ENCODE data around the gene EIF4G3.

EIF4G3 gene

DNA sequence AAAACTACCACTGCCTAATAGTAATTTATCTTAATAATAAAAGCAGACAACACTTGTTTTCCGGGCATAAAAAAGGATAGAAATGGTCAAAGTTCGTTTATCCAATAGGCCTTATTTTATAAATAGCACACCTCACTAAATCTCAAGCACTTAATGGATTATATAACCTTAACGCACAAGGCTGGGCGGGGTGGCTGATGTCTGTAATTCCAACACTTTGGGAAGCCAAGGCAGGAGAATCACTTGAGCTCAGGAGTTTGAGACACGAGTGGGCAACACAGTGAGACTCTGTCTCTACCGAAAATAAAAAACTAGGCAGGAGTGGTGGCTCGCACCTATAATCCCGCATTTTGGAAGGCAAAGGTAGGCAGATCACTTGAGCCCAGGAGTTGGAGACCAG lies 12.4 kb downstream of the EIF4G3 start:
- no peaks in the 10 kb centered on the region for H3K9me3 ChIP-seq (ENCODE audit: insufficient read depth, low read length)
- H3K4me3 ChIP-seq (ENCODE audit: insufficient read depth, low read length, poor library complexity, severe bottlenecking) = no peak overlapping the region
- H3K36me3 ChIP-seq (ENCODE audit: low read length) = peaks cover 16% of the 10 kb centered on the region; the same call in 1 of the 2 replicates
- no peaks in the 10 kb centered on the region; the same call in 1 of the 2 replicates for H3F3A ChIP-seq (ENCODE audit: insufficient read depth)
- TF ChIP-seq, protein P1, sequence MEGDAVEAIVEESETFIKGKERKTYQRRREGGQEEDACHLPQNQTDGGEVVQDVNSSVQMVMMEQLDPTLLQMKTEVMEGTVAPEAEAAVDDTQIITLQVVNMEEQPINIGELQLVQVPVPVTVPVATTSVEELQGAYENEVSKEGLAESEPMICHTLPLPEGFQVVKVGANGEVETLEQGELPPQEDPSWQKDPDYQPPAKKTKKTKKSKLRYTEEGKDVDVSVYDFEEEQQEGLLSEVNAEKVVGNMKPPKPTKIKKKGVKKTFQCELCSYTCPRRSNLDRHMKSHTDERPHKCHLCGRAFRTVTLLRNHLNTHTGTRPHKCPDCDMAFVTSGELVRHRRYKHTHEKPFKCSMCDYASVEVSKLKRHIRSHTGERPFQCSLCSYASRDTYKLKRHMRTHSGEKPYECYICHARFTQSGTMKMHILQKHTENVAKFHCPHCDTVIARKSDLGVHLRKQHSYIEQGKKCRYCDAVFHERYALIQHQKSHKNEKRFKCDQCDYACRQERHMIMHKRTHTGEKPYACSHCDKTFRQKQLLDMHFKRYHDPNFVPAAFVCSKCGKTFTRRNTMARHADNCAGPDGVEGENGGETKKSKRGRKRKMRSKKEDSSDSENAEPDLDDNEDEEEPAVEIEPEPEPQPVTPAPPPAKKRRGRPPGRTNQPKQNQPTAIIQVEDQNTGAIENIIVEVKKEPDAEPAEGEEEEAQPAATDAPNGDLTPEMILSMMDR (IDR thresholded peaks at IDR 0.05; ENCODE audit: insufficient read depth, low read length, poor library complexity, severe bottlenecking) = no peak
- no peak for TF ChIP-seq EZH2phosphoT487 (conservative IDR thresholded peaks at IDR 0.05; ENCODE audit: low read length)
- no peak overlapping the region for H2AFZ ChIP-seq (ENCODE audit: low read depth, low read length, severe bottlenecking)
- H3K9ac ChIP-seq (ENCODE audit: low read length) = no peak overlapping the region
- peaks cover 11% of the 10 kb centered on the region for H4K20me1 ChIP-seq (ENCODE audit: low read depth, low read length)
- no peaks in the 10 kb centered on the region for H3K27me3 ChIP-seq (ENCODE audit: low read length)
- no peaks in the 10 kb centered on the region for H3K9me2 ChIP-seq (replicated peaks; ENCODE audit: insufficient read depth, low read length)
- H3K79me2 ChIP-seq (ENCODE audit: insufficient read depth, low read length) = peaks cover 94% of the 10 kb centered on the region
- H3K4me2 ChIP-seq (ENCODE audit: low read depth, low read length, poor library complexity, severe bottlenecking) = no peak overlapping the region
- H3K27ac ChIP-seq (ENCODE audit: low read depth, low read length) = no peak overlapping the region

DNA sequence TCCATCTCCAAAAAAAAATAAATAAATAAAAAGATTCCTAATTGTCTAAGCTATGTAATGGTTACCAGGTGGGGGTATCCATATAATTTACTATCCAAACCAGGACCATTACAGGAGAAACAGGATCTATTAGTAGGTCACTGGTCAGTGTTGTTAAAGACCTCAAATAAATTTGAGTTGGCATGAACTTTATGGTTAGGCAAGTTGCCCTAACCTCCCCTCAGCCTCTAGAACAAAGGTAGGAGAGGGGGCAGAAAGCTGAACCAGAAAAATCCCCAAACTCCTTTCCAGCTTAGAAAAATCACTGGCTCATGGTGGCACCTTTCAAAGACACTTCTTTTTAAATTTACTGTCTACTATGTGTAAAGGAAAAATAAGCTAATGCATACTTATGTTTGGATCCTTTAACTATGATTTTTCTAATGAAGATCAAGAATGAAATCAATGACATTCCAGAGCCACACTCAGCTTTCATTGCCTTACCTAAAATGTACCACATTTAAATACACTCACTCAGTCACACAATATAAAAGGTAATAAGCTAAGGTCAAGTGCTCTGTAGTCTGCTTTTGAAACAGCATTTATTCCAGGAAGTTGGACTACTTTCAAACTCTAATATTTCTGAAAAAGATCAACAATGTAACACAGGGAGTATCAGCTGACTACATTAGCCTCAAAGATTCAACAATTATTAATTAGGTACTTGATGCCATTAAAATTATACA lies 13.8 kb downstream of the EIF4G3 start:
- Histone ChIP-seq H3K9ac (ENCODE audit: low read length) (no peak overlapping the region), H3K27me3 (ENCODE audit: low read length) (no peaks in the 10 kb centered on the region), H3K36me3 (ENCODE audit: low read length) (peaks cover 16% of the 10 kb centered on the region; the same call in 1 of the 2 replicates), H2AFZ (ENCODE audit: low read depth, low read length, severe bottlenecking) (no peak overlapping the region), H3F3A (ENCODE audit: insufficient read depth) (no peaks in the 10 kb centered on the region; the same call in 1 of the 2 replicates), H3K27ac (ENCODE audit: low read depth, low read length) (no peak overlapping the region), H3K9me3 (ENCODE audit: insufficient read depth, low read length) (no peaks in the 10 kb centered on the region), H3K9me2 (replicated peaks; ENCODE audit: insufficient read depth, low read length) (no peaks in the 10 kb centered on the region), H4K20me1 (ENCODE audit: low read depth, low read length) (peaks cover 11% of the 10 kb centered on the region), H3K4me3 (ENCODE audit: insufficient read depth, low read length, poor library complexity, severe bottlenecking) (no peak overlapping the region), H3K4me2 (ENCODE audit: low read depth, low read length, poor library complexity, severe bottlenecking) (no peak overlapping the region), H3K79me2 (ENCODE audit: insufficient read depth, low read length) (peaks cover 97% of the 10 kb centered on the region)
- TF ChIP-seq, protein P1 (IDR thresholded peaks at IDR 0.05; ENCODE audit: insufficient read depth, low read length, poor library complexity, severe bottlenecking) = no peak
- no peak for TF ChIP-seq EZH2phosphoT487 (conservative IDR thresholded peaks at IDR 0.05; ENCODE audit: low read length)

DNA sequence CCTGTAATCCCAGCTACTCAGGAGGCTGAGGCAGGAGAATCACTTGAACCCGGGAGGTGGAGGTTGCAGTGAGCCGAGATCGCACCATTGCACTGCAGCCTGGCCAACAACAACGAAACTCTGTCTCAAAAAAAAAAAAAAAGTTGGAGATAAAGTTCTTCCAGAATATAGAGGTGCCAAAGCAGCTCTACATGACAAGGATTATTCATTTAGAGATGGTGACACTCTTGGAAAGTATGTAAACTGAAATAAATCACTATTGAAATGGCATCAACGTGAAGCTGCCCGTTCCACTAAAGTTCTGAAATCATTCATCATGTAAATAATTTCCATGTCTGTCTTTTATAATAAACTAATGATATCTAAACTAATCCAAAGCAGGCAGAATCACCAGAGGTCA lies 14.9 kb downstream of the EIF4G3 start:
- no peak overlapping the region for H2AFZ ChIP-seq (ENCODE audit: low read depth, low read length, severe bottlenecking)
- no peaks in the 10 kb centered on the region for H3K27me3 ChIP-seq (ENCODE audit: low read length)
- H3K9ac ChIP-seq (ENCODE audit: low read length) = no peak overlapping the region
- H3K36me3 ChIP-seq (ENCODE audit: low read length) = peaks cover 16% of the 10 kb centered on the region; the same call in 1 of the 2 replicates
- H3K79me2 ChIP-seq (ENCODE audit: insufficient read depth, low read length) = peaks cover 97% of the 10 kb centered on the region
- H3K4me3 ChIP-seq (ENCODE audit: insufficient read depth, low read length, poor library complexity, severe bottlenecking) = no peak overlapping the region
- no peaks in the 10 kb centered on the region for H3K9me2 ChIP-seq (replicated peaks; ENCODE audit: insufficient read depth, low read length)
- H3F3A ChIP-seq (ENCODE audit: insufficient read depth) = no peaks in the 10 kb centered on the region; the same call in 1 of the 2 replicates
- H3K4me2 ChIP-seq (ENCODE audit: low read depth, low read length, poor library complexity, severe bottlenecking) = no peak overlapping the region
- no peaks in the 10 kb centered on the region for H3K9me3 ChIP-seq (ENCODE audit: insufficient read depth, low read length)
- no peak overlapping the region for H3K27ac ChIP-seq (ENCODE audit: low read depth, low read length)
- H4K20me1 ChIP-seq (ENCODE audit: low read depth, low read length) = peaks cover 11% of the 10 kb centered on the region
- no peak for TF ChIP-seq EZH2phosphoT487 (conservative IDR thresholded peaks at IDR 0.05; ENCODE audit: low read length)
- TF ChIP-seq, protein P1 (IDR thresholded peaks at IDR 0.05; ENCODE audit: insufficient read depth, low read length, poor library complexity, severe bottlenecking) = no peak
